ENCODE measurements around the gene ROS1. TPM values are rescaled to one million over a fixed set of nuclear protein-coding genes. Genes with fewer than 3 reads are reported as not detected.

ROS1 gene
- total RNA-seq, 1 donor from 2014 or later: not detected

GRCh38 chr6:117290173-117290846 is 135.4 kb downstream of the ROS1 start:
- Histone ChIP-seq H4K20me1 (ENCODE audit: low read depth) (no peaks in the 10 kb centered on the region), H2AFZ (replicated peaks) (no peak overlapping the region), H3K9me3 (ENCODE audit: low read depth) (no peaks in the 10 kb centered on the region), H3K79me2 (ENCODE audit: low read depth) (no peaks in the 10 kb centered on the region), H3K4me1 (no peaks in the 10 kb centered on the region), H3K27me3 (no peaks in the 10 kb centered on the region), H3F3A (ENCODE audit: low read depth) (no peaks in the 10 kb centered on the region), H3K27ac (no peak overlapping the region), H3K36me3 (no peaks in the 10 kb centered on the region), H3K9ac (no peak overlapping the region), H3K4me3 (no peak overlapping the region), H3K4me2 (no peak overlapping the region)
- TF ChIP-seq CTCF (IDR thresholded peaks at IDR 0.05) (no peak), EZH2phosphoT487 (IDR thresholded peaks at IDR 0.05) (no peak), EZH2 (IDR thresholded peaks at IDR 0.05) (no peak)
- Mint-ChIP-seq H3K27ac (no peak overlapping the region), H3K27me3 (ENCODE audit: insufficient read depth, low read depth) (no peaks in the 10 kb centered on the region), H3K9me3 (no peaks in the 10 kb centered on the region), H3K36me3 (no peaks in the 10 kb centered on the region), H3K4me1 (no peaks in the 10 kb centered on the region), H3K4me3 (no peak overlapping the region)
- DNase-seq (ENCODE audit: low spot score): no peak

- no peak overlapping the region for H3K27ac Mint-ChIP-seq
- Histone ChIP-seq H3K4me1 (no peaks in the 10 kb centered on the region), H2AFZ (replicated peaks) (no peak overlapping the region), H3K9me3 (ENCODE audit: low read depth) (no peaks in the 10 kb centered on the region), H3K27me3 (no peaks in the 10 kb centered on the region), H3K36me3 (no peaks in the 10 kb centered on the region), H3F3A (ENCODE audit: low read depth) (no peaks in the 10 kb centered on the region), H3K9ac (no peak overlapping the region), H3K4me3 (no peak overlapping the region), H4K20me1 (ENCODE audit: low read depth) (no peaks in the 10 kb centered on the region), H3K4me2 (no peak overlapping the region), H3K27ac (no peak overlapping the region), H3K79me2 (ENCODE audit: low read depth) (no peaks in the 10 kb centered on the region)
- no peaks in the 10 kb centered on the region for H3K9me3 Mint-ChIP-seq
- TF ChIP-seq CTCF (IDR thresholded peaks at IDR 0.05) (no peak), EZH2 (IDR thresholded peaks at IDR 0.05) (no peak), EZH2phosphoT487 (IDR thresholded peaks at IDR 0.05) (no peak)
- H3K27me3 Mint-ChIP-seq (ENCODE audit: insufficient read depth, low read depth): no peaks in the 10 kb centered on the region
- no peak for DNase-seq (ENCODE audit: low spot score)
- H3K4me3 Mint-ChIP-seq: no peak overlapping the region
- no peaks in the 10 kb centered on the region for H3K4me1 Mint-ChIP-seq
- H3K36me3 Mint-ChIP-seq: no peaks in the 10 kb centered on the region
Measured at GRCh38 chr6:117288083-117288715, 137.5 kb downstream of the ROS1 start.

GRCh38 chr6:117280922-117281321 is 144.8 kb downstream of the ROS1 start:
- no peaks in the 10 kb centered on the region for H3K79me2 ChIP-seq (ENCODE audit: low read depth)
- no peak overlapping the region for H3K27ac Mint-ChIP-seq

More at GRCh38 chr6:117280922-117281321, 144.8 kb downstream of the ROS1 start:
- Mint-ChIP-seq H3K9me3 (no peaks in the 10 kb centered on the region), H3K4me1 (no peaks in the 10 kb centered on the region), H3K36me3 (no peaks in the 10 kb centered on the region), H3K4me3 (no peak overlapping the region), H3K27me3 (ENCODE audit: insufficient read depth, low read depth) (no peaks in the 10 kb centered on the region)
- no peaks in the 10 kb centered on the region for H4K20me1 ChIP-seq (ENCODE audit: low read depth)
- no peaks in the 10 kb centered on the region for H3K4me1 ChIP-seq
- H3K9ac ChIP-seq: no peak overlapping the region
- no peak overlapping the region for H3K27ac ChIP-seq
- H3K36me3 ChIP-seq: no peaks in the 10 kb centered on the region
- peaks cover 12% of the 10 kb centered on the region for H3K27me3 ChIP-seq
- no peak overlapping the region for H3K4me2 ChIP-seq
- H3K4me3 ChIP-seq: no peak overlapping the region
- H3F3A ChIP-seq (ENCODE audit: low read depth): no peaks in the 10 kb centered on the region
- no peak overlapping the region for H2AFZ ChIP-seq (replicated peaks)
- TF ChIP-seq CTCF (IDR thresholded peaks at IDR 0.05) (peak; percentile 53), EZH2 (IDR thresholded peaks at IDR 0.05) (no peak)
- H3K9me3 ChIP-seq (ENCODE audit: low read depth): no peaks in the 10 kb centered on the region
- DNase-seq (ENCODE audit: low spot score): no peak

Measured in neural progenitor cell (in vitro differentiated cells).